ENCODE measurements around the gene CEPT1.
A peak's percentile ranks its signal among the peaks of the same experiment; 100 is the strongest.

The CEPT1 gene

GRCh38 chr1:111133866-111134265, 6.2 kb upstream of the CEPT1 start:
- Mint-ChIP-seq H3K4me3 (no peak overlapping the region), H3K36me3 (ENCODE audit: insufficient read depth) (peaks cover 39% of the 10 kb centered on the region), H3K27me3 (no peaks in the 10 kb centered on the region)

GRCh38 chr1:111139324-111139955, 583 bp upstream of the CEPT1 start:
- Mint-ChIP-seq H3K4me3 (peak overlapping the region; percentile 90 to 94), H3K27me3 (no peaks in the 10 kb centered on the region), H3K4me1 (ENCODE audit: low read depth in 2 of 2) (peaks cover 27 to 46% of the 10 kb centered on the region in 2 donors), H3K27ac (peak overlapping the region; percentile 94 to 96), H3K36me3 (ENCODE audit: insufficient read depth) (peaks cover 26% of the 10 kb centered on the region), H3K9me3 (no peaks in the 10 kb centered on the region)
- peak in 1 of 3 experiments; percentile 50 for DNase-seq
- ATAC-seq (replicated peaks) = peak; percentile 69

More at GRCh38 chr1:111133866-111134265, 6.2 kb upstream of the CEPT1 start:
- Mint-ChIP-seq H3K9me3 (no peaks in the 10 kb centered on the region), H3K27ac (no peak overlapping the region), H3K4me1 (ENCODE audit: low read depth in 2 of 2) (peaks cover 4 to 31% of the 10 kb centered on the region in 2 donors)
- ATAC-seq (replicated peaks) (no peak), DNase-seq (no peak)

GRCh38 chr1:111140680-111140967, 601 bp downstream of the CEPT1 start:
- H3K4me3 Mint-ChIP-seq = peak overlapping the region; percentile 90 to 94

GRCh38 chr1:111141245-111142220, 1.5 kb downstream of the CEPT1 start:
- H3K27ac Mint-ChIP-seq = no peak overlapping the region
- DNase-seq = no peak
- no peak for ATAC-seq (replicated peaks)
- no peaks in the 10 kb centered on the region for H3K27me3 Mint-ChIP-seq
- H3K4me1 Mint-ChIP-seq (ENCODE audit: low read depth in 2 of 2) = peaks cover 32 to 53% of the 10 kb centered on the region in 2 donors
- H3K36me3 Mint-ChIP-seq (ENCODE audit: insufficient read depth) = peaks cover 13% of the 10 kb centered on the region
- H3K4me3 Mint-ChIP-seq = peak overlapping the region; percentile 90 to 94
- H3K9me3 Mint-ChIP-seq = no peaks in the 10 kb centered on the region

More at GRCh38 chr1:111140680-111140967, 601 bp downstream of the CEPT1 start:
- no peaks in the 10 kb centered on the region for H3K9me3 Mint-ChIP-seq
- peaks cover 27 to 46% of the 10 kb centered on the region in 2 donors for H3K4me1 Mint-ChIP-seq (ENCODE audit: low read depth in 2 of 2)
- peaks cover 21% of the 10 kb centered on the region for H3K36me3 Mint-ChIP-seq (ENCODE audit: insufficient read depth)
- DNase-seq (no peak), ATAC-seq (replicated peaks) (no peak)
- no peaks in the 10 kb centered on the region for H3K27me3 Mint-ChIP-seq
- H3K27ac Mint-ChIP-seq = peak overlapping the region; percentile 94 to 96

- DNase-seq (no peak), ATAC-seq (replicated peaks) (no peak)
- Mint-ChIP-seq H3K4me3 (no peak overlapping the region), H3K27me3 (no peaks in the 10 kb centered on the region), H3K27ac (no peak overlapping the region), H3K36me3 (ENCODE audit: insufficient read depth) (peaks cover 7% of the 10 kb centered on the region), H3K4me1 (ENCODE audit: low read depth in 2 of 2) (peaks cover 36 to 59% of the 10 kb centered on the region in 2 donors), H3K9me3 (no peaks in the 10 kb centered on the region)
Observed at GRCh38 chr1:111142356-111142975, 2.4 kb downstream of the CEPT1 start.

GRCh38 chr1:111145542-111145941, 5.5 kb downstream of the CEPT1 start:
- H3K4me1 Mint-ChIP-seq (ENCODE audit: low read depth in 2 of 2) = peaks cover 36 to 63% of the 10 kb centered on the region in 2 donors
- H3K36me3 Mint-ChIP-seq (ENCODE audit: insufficient read depth) = peaks cover 23% of the 10 kb centered on the region
- no peaks in the 10 kb centered on the region for H3K27me3 Mint-ChIP-seq
- ATAC-seq (replicated peaks) (no peak), DNase-seq (no peak)
- H3K27ac Mint-ChIP-seq = peak overlapping the region in 1 of 2 donors; percentile 8
- no peaks in the 10 kb centered on the region for H3K9me3 Mint-ChIP-seq
- no peak overlapping the region for H3K4me3 Mint-ChIP-seq

GRCh38 chr1:111145963-111146768, 6.1 kb downstream of the CEPT1 start:
- Mint-ChIP-seq H3K27ac (peak overlapping the region; percentile 8 to 79), H3K9me3 (no peaks in the 10 kb centered on the region), H3K4me1 (ENCODE audit: low read depth in 2 of 2) (peaks cover 38 to 61% of the 10 kb centered on the region in 2 donors), H3K27me3 (no peaks in the 10 kb centered on the region), H3K4me3 (no peak overlapping the region), H3K36me3 (ENCODE audit: insufficient read depth) (peaks cover 29% of the 10 kb centered on the region)
- DNase-seq (no peak), ATAC-seq (replicated peaks) (no peak)

GRCh38 chr1:111147948-111148347, 7.9 kb downstream of the CEPT1 start:
- Mint-ChIP-seq H3K27me3 (no peaks in the 10 kb centered on the region), H3K4me1 (ENCODE audit: low read depth in 2 of 2) (peaks cover 38 to 63% of the 10 kb centered on the region in 2 donors), H3K36me3 (ENCODE audit: insufficient read depth) (peaks cover 46% of the 10 kb centered on the region), H3K27ac (no peak overlapping the region), H3K9me3 (no peaks in the 10 kb centered on the region), H3K4me3 (no peak overlapping the region)
- DNase-seq (no peak), ATAC-seq (replicated peaks) (no peak)

GRCh38 chr1:111148376-111148881, 8.4 kb downstream of the CEPT1 start:
- Mint-ChIP-seq H3K27me3 (no peaks in the 10 kb centered on the region), H3K27ac (peak overlapping the region; percentile 35 to 57), H3K4me1 (ENCODE audit: low read depth in 2 of 2) (peaks cover 39 to 63% of the 10 kb centered on the region in 2 donors), H3K9me3 (no peaks in the 10 kb centered on the region), H3K4me3 (no peak overlapping the region), H3K36me3 (ENCODE audit: insufficient read depth) (peaks cover 51% of the 10 kb centered on the region)
- DNase-seq = no peak
- no peak for ATAC-seq (replicated peaks)

GRCh38 chr1:111151838-111152237, 11.8 kb downstream of the CEPT1 start:
- peaks cover 76% of the 10 kb centered on the region for H3K36me3 Mint-ChIP-seq (ENCODE audit: insufficient read depth)
- H3K4me3 Mint-ChIP-seq = peak overlapping the region in 1 of 2 donors; percentile 29
- peak overlapping the region in 1 of 2 donors; percentile 44 for H3K27ac Mint-ChIP-seq
- no peaks in the 10 kb centered on the region for H3K27me3 Mint-ChIP-seq
- ATAC-seq (replicated peaks) = no peak
- peaks cover 44 to 73% of the 10 kb centered on the region in 2 donors for H3K4me1 Mint-ChIP-seq (ENCODE audit: low read depth in 2 of 2)
- H3K9me3 Mint-ChIP-seq = no peaks in the 10 kb centered on the region
- DNase-seq = no peak

- DNase-seq (no peak), ATAC-seq (replicated peaks) (no peak)
- peak overlapping the region in 1 of 2 donors; percentile 5 for H3K27ac Mint-ChIP-seq
- no peak overlapping the region for H3K4me3 Mint-ChIP-seq
- H3K27me3 Mint-ChIP-seq = no peaks in the 10 kb centered on the region
- H3K36me3 Mint-ChIP-seq (ENCODE audit: insufficient read depth) = peaks cover 71% of the 10 kb centered on the region
- H3K4me1 Mint-ChIP-seq (ENCODE audit: low read depth in 2 of 2) = peaks cover 39 to 61% of the 10 kb centered on the region in 2 donors
- no peaks in the 10 kb centered on the region for H3K9me3 Mint-ChIP-seq
Observed at GRCh38 chr1:111154021-111154999, 14.3 kb downstream of the CEPT1 start.

- no peaks in the 10 kb centered on the region for H3K27me3 Mint-ChIP-seq
- no peak overlapping the region for H3K4me3 Mint-ChIP-seq
- peaks cover 26 to 43% of the 10 kb centered on the region in 2 donors for H3K4me1 Mint-ChIP-seq (ENCODE audit: low read depth in 2 of 2)
- H3K36me3 Mint-ChIP-seq (ENCODE audit: insufficient read depth) = peaks cover 62% of the 10 kb centered on the region
- no peaks in the 10 kb centered on the region for H3K9me3 Mint-ChIP-seq
- DNase-seq (no peak), ATAC-seq (replicated peaks) (no peak)
- no peak overlapping the region for H3K27ac Mint-ChIP-seq
Observed at GRCh38 chr1:111157431-111157830, 17.4 kb downstream of the CEPT1 start.

All from effector memory CD8-positive, alpha-beta T cell (primary cell).